Stimulated activated CD8-positive, alpha-beta memory T cell treated with anti-CD3 and anti-CD28 coated beads, Interleukin-12 subunit alpha, Interleukin-12 subunit beta, amount 100 ng/mL, for 24 hours (primary cell): ENCODE results near the gene SH3BP2.

Source experiments
- DNase-seq: peaks from one replicate; pipeline ENCODE4 v3.0.0-alpha.2; 2020; ENCODE audit errors: extremely low read depth

SH3BP2 gene

DNA sequence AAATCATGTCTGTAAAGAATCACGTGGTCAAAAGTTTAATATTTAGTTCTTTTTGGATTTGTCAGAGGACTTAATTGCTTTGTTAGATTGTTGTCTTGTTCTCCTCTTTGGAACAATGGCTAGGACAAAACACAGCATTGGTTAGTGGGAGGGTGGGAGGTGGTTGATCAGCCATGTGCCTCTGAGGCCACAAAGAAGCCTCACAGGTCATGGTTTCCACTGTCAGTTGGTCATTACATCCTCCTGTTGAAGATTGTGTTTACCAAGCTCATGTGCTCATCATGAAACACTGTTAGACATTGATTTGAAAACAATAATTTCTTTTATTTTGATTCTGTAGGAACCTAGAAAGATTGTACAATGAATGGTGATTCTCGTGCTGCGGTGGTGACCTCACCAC lies 82.7 kb downstream of the SH3BP2 start:
- DNase-seq, result no peak

DNA sequence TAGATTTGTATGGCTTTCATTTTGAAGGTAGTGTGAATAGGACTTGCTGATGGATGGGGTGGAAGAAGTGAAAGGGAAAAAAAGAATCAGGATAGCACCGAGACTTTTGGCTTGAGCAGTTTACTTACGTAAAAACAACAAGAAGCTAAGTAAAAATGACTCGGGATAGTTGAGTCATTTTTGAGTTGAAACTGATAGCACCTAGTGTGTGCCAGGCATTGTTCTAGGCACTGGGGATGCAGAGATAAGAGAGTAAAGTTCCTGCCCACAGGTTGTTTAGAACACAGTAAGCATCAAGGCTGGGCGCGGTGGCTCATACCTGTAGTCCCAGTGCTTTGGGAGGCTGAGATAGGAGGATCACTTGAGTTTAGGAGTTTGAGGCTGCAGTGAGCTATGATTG lies 85.5 kb downstream of the SH3BP2 start:
- no peak for DNase-seq

DNA sequence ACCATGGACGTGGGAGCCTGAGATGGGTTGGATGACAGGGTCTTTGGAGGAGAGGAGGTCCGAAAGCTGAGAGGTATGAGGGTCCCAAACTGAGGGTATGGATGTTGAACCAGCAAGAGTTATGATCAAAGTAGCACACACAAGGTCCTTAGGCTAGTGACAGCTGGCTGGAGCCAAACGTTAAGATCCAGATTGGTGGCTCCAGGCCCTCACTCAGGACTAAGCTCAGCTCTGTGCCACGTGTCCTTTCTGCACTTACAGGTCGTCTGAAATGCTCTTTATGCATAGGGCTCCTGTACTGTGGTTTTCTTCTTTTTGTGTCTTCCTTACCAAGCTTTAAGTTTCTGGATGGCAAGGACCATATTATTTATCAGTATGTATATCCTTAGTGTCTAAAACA lies 86.1 kb downstream of the SH3BP2 start:
- no peak for DNase-seq

DNA sequence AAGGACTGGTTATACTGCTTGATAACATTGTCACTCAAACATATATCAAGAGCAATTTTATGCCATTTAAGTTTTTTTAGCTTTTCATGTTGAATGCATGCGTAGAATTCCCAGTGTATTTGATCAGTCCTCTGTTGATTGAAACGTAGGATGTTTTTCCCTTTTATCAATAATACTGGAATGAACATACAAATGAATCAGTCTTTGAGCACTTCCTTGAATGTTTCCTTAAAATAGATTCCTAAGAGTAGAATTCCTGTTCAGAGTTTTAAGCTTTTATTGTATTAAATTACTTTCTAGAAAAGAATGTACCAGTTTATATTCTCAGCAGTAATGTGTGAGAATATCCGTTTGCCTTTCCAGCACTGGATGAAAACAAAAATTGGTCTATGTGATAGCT lies 88.5 kb downstream of the SH3BP2 start:
- DNase-seq, result no peak

DNA sequence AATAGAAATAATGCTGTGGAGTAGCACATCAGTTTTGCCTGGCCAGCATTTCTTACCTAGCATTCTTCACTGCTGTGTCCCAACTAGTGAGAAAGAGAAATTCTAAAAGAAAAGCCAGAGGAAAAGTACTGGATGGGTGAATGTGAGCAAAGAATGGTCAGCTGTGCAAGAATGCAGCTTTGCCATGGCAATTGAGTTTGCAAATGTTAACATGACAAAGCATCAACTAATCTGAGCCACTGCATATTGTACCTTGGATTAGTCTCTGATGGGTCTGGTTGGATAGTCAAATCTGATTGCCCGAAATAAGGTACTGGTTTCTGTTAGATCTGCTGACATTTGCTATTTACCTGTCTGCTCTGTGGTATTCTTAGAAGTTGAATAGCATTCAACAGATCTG lies 89.5 kb downstream of the SH3BP2 start:
- no peak for DNase-seq

DNA sequence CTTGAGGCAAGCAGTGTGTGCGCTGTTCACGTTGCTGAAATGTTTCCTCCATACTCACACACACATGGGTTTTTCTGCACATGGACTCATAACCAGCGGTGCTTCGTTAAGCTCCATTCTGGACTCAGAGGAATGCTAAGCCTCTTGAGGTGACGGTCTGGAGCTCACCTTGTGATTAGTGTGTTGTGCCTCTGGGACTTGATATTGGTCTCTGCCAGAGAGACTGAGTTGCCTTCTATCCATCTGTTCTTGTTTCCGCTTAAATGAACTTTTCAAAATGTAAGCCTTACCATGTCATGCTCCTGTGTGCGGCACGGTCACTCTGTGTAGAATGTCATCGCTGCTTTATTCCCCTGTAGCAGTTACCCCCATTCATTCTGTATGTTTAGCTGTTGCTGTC lies 93.3 kb downstream of the SH3BP2 start:
- DNase-seq, result no peak

DNA sequence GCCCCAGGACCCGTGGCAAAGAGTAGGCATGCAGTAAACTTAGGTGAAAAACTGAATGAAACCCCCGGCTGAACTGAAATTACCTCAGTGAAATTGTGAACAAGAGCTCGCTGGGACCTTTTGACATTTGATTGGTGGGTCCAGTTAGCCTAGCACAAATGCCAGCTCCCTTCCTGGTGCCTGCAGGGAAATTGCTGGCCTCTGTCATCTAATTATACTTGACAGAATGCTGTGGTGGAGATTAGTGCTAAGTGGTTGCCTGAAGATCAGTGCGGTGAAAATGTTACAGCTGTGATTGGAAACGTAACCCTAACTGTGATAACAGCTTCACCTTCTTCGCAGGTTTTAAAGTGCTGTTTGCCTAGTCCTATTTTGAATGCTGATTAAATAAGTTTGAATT lies 93.7 kb downstream of the SH3BP2 start:
- no peak for DNase-seq

DNA sequence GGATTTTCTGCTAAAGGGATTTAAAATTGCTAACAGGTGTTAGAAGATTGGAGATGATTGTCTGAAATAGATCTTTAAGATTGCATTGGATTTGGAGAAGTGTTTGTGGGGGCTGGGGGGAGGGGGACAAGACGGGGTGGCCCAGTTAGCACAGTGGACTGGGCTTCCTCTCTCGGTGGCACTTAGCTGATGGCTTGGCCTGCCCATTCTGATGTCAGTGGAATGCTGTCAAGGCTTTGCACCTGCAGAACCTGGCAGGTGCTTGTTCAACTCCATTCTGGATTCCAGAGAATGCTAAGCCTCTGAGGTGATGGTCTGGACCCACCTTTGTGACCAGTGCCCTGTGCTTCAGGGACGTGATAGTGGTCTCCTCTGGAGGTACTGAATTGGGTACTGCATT lies 94.5 kb downstream of the SH3BP2 start:
- DNase-seq, result no peak

DNA sequence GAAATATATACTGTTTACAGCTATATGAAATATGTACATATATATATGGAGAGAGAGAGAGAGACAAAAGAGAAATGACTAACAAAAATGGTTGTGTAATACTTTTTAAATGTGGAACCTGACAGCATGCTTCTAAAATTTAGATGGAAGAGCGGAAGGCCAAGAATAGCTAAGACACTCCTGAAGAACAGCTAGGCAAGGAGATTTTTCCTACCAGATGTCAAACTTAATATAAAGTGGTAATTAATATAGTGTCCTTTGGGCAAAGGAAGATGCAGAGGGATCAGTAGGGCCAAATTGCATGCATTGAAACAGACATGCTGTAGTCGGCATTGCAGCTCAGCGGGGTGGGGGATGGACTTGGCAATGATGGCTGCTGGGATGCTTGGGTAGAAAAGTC lies 96.0 kb downstream of the SH3BP2 start:
- no peak for DNase-seq
